ENCODE measurements around the gene ZNF831.

GRCh38 chr20:59259946-59260345, 96.3 kb downstream of the ZNF831 start:
- no peak for TF ChIP-seq MYBL2 (CRISPR knock-in tag; IDR thresholded peaks at IDR 0.05)
- TF ChIP-seq MAX (CRISPR knock-in tag; IDR thresholded peaks at IDR 0.05), result no peak
- TF ChIP-seq NFYB (CRISPR knock-in tag; conservative IDR thresholded peaks at IDR 0.05; ENCODE audit: low read depth), result no peak
- TF ChIP-seq USF2 (CRISPR knock-in tag; IDR thresholded peaks at IDR 0.05), result no peak
- TF ChIP-seq STAT6 (CRISPR knock-in tag; conservative IDR thresholded peaks at IDR 0.05; ENCODE audit: low read depth), result no peak
- TF ChIP-seq TP53 (CRISPR knock-in tag; IDR thresholded peaks at IDR 0.05), result no peak
- no peak for TF ChIP-seq CTCF (IDR thresholded peaks at IDR 0.05)
- TF ChIP-seq E2F1 (CRISPR knock-in tag; IDR thresholded peaks at IDR 0.05), result no peak
- TF ChIP-seq ATF3 (CRISPR knock-in tag; conservative IDR thresholded peaks at IDR 0.05), result no peak

Data from WTC11 (cell line).